Endothelial cell of umbilical vein (primary cell): ENCODE measurements around the gene MMP1.
A peak's percentile ranks its signal among the peaks of the same experiment; 100 is the strongest.

Source experiments
- CTCF ChIP-seq, 2 donors: IDR thresholded peaks; 1 replicate in 1 of 2; 2 replicates in 1 of 2; pipeline ENCODE4 v1.5.1; 2011; ENCODE audit warnings: low read length in 2 of 2, mild to moderate bottlenecking in 2 of 2, moderate library complexity in 2 of 2, control low read depth in 1 of 2, inconsistent platforms in 1 of 2, low read depth in 1 of 2; ENCODE audit not compliant: insufficient read depth in 1 of 2; ENCODE audit errors: extremely low read depth in 1 of 2
- EZH2 ChIP-seq: IDR thresholded peaks from 2 replicates; pipeline ENCODE4 v1.6.1; 2012; ENCODE audit warnings: borderline replicate concordance, low read depth, mild to moderate bottlenecking, moderate library complexity, low read length, inconsistent platforms; ENCODE audit not compliant: severe bottlenecking
- FOS ChIP-seq: IDR thresholded peaks from 2 replicates; pipeline ENCODE4 v1.6.1; 2011; ENCODE audit warnings: mild to moderate bottlenecking, low read length, moderate library complexity, borderline replicate concordance; ENCODE audit not compliant: insufficient read depth
- MAX ChIP-seq: IDR thresholded peaks from 2 replicates; pipeline ENCODE4 v1.6.1; 2011; ENCODE audit not compliant: insufficient read depth, insufficient read length
- POLR2A ChIP-seq: IDR thresholded peaks from 2 replicates; pipeline ENCODE4 v1.6.1; 2012; ENCODE audit warnings: low read depth, mild to moderate bottlenecking, control low read depth, low read length
- POLR2AphosphoS5 ChIP-seq: IDR thresholded peaks from 2 replicates; pipeline ENCODE4 v1.6.1; 2012; ENCODE audit warnings: low read depth, mild to moderate bottlenecking, control low read depth, low read length, moderate library complexity; ENCODE audit not compliant: insufficient read depth

GRCh38 chr11:102791271-102792036 lies 6.5 kb downstream of the MMP1 start:
- TF ChIP-seq CTCF (IDR thresholded peaks at IDR 0.05; ENCODE audit: extremely low read depth in 1 of 2, insufficient read depth in 1 of 2, low read depth in 1 of 2, low read length in 2 of 2) (no peak), POLR2AphosphoS5 (no peak), FOS (peak; percentile 23), MAX (no peak), POLR2A (no peak), EZH2 (no peak)
